Gastroesophageal sphincter (tissue), 4 donors: ENCODE results near the gene CCDC154. TPM values are rescaled to one million over a fixed set of nuclear protein-coding genes. Genes with fewer than 3 reads are reported as not detected.

ENCODE experiments used
- ATAC-seq: fragments of 150-250 bp; one replicate; pipeline ENCODE4 v1.9.1; 2016; ENCODE audit warnings: mild to moderate bottlenecking, moderate library complexity
- H3K27ac ChIP-seq, 4 donors: fragments of 200-600 bp; sonication (generic) in 3 of 4; 1 replicate in 3 of 4; 2 replicates in 1 of 4; pipeline ENCODE4 v1.5.1; 2016 to 2019
- H3K27me3 ChIP-seq: fragments of 200-600 bp; sonication (generic); one replicate; pipeline ENCODE4 v1.5.1; 2019
- H3K36me3 ChIP-seq, 2 donors: fragments of 200-600 bp; sonication (generic); one replicate each; pipeline ENCODE4 v1.5.1; 2019; ENCODE audit warnings: control low read depth in 1 of 2
- H3K4me1 ChIP-seq, 3 donors: fragments of 200-600 bp; sonication (generic); 1 replicate in 2 of 3; 2 replicates in 1 of 3; pipeline ENCODE4 v1.5.1; 2016 to 2019; ENCODE audit warnings: control low read depth in 2 of 3
- H3K4me3 ChIP-seq, 2 donors: fragments of 200-600 bp; sonication (generic); one replicate each; pipeline ENCODE4 v1.5.1; 2019; ENCODE audit warnings: mild to moderate bottlenecking in 1 of 2, moderate library complexity in 1 of 2
- H3K9me3 ChIP-seq, 3 donors: fragments of 200-600 bp; sonication (generic); one replicate each; pipeline ENCODE4 v1.5.1; 2017 to 2019; ENCODE audit warnings: control low read depth in 2 of 3
- CTCF ChIP-seq, 4 experiments: fragments of 200-600 bp in 2 of 4; fragments of 450-650 bp in 2 of 4; sonication (generic) in 1 of 4; IDR thresholded peaks; one replicate each; pipeline ENCODE4 v1.5.1; 2017 to 2019; ENCODE audit warnings: antibody characterized with exemption in 4 of 4, mild to moderate bottlenecking in 2 of 4, moderate library complexity in 2 of 4
- EP300 ChIP-seq: sonication (generic); formaldehyde crosslinking; IDR thresholded peaks from one replicate; pipeline ENCODE4 v1.6.1; 2017; ENCODE audit warnings: antibody characterized with exemption, mild to moderate bottlenecking
- POLR2A ChIP-seq, 2 donors: fragments of 450-650 bp; IDR thresholded peaks; one replicate each; pipeline ENCODE4 v1.6.1; 2017; ENCODE audit warnings: antibody characterized with exemption in 2 of 2, mild to moderate bottlenecking in 2 of 2, moderate library complexity in 1 of 2
- POLR2AphosphoS5 ChIP-seq: sonication (generic); formaldehyde crosslinking; IDR thresholded peaks from one replicate; pipeline ENCODE4 v1.6.1; 2017; ENCODE audit warnings: antibody characterized with exemption
- WGBS, 2 donors: methylation state at CpG; one replicate each; pipeline ENCODE4 v1.1.5; 2018; ENCODE audit warnings: low coverage in 1 of 2; 5-methylcytosine and 5-hydroxymethylcytosine counted together
- total RNA-seq, 4 donors: library from RNA; depleted of rRNA; stranded (reverse); fragments of >200 nt; gene quantifications; one replicate each; pipeline ENCODE4 v1.1.0, GENCODE V29; 2016

CCDC154 gene
- total RNA-seq, 4 donors from 2014 or later, result not detected

GRCh38 chr16:1390239-1390779 lies 54.0 kb downstream of the CCDC154 start:
- Histone ChIP-seq H3K27me3 (no peaks in the 10 kb centered on the region), H3K4me1 (no peaks in the 10 kb centered on the region), H3K4me3 (no peak overlapping the region), H3K36me3 (peaks cover 0 to 100% of the 10 kb centered on the region in 2 donors), H3K9me3 (no peaks in the 10 kb centered on the region), H3K27ac (no peak overlapping the region)
- TF ChIP-seq POLR2AphosphoS5, result no peak
- TF ChIP-seq POLR2A (IDR thresholded peaks at IDR 0.05), result no peak
- TF ChIP-seq EP300, result no peak
- no peak for TF ChIP-seq CTCF (IDR thresholded peaks at IDR 0.05)
- 80 to 85% methylated on average over 1 to 15 of the region's 28 CpGs for WGBS, 2 donors
- ATAC-seq, result no peak

GRCh38 chr16:1389762-1390161 lies 54.6 kb downstream of the CCDC154 start:
- WGBS, 2 donors, result no CpG with 5 or more reads among the region's 7 CpGs

GRCh38 chr16:1387331-1387730 lies 57.0 kb downstream of the CCDC154 start:
- no peaks in the 10 kb centered on the region for H3K9me3 ChIP-seq
- no peaks in the 10 kb centered on the region for H3K27me3 ChIP-seq
- no peak overlapping the region for H3K4me3 ChIP-seq
- ATAC-seq, result peak; percentile 19
- no CpG with 5 or more reads among the region's 16 CpGs for WGBS, 2 donors
- no peaks in the 10 kb centered on the region for H3K4me1 ChIP-seq
- no peak for TF ChIP-seq CTCF (IDR thresholded peaks at IDR 0.05)
- TF ChIP-seq POLR2AphosphoS5, result no peak
- no peak for TF ChIP-seq POLR2A (IDR thresholded peaks at IDR 0.05)
- TF ChIP-seq EP300, result no peak
- H3K36me3 ChIP-seq, result peaks cover 0 to 100% of the 10 kb centered on the region in 2 donors
- H3K27ac ChIP-seq, result no peak overlapping the region

More at GRCh38 chr16:1389762-1390161, 54.6 kb downstream of the CCDC154 start:
- H3K27ac ChIP-seq, result no peak overlapping the region
- ATAC-seq, result no peak
- H3K4me1 ChIP-seq, result no peaks in the 10 kb centered on the region
- TF ChIP-seq POLR2AphosphoS5, result no peak
- TF ChIP-seq EP300, result no peak
- no peak for TF ChIP-seq CTCF (IDR thresholded peaks at IDR 0.05)
- TF ChIP-seq POLR2A (IDR thresholded peaks at IDR 0.05), result no peak
- no peak overlapping the region for H3K4me3 ChIP-seq
- H3K9me3 ChIP-seq, result no peaks in the 10 kb centered on the region
- no peaks in the 10 kb centered on the region for H3K27me3 ChIP-seq
- H3K36me3 ChIP-seq, result peaks cover 0 to 100% of the 10 kb centered on the region in 2 donors

- no peak for TF ChIP-seq CTCF (IDR thresholded peaks at IDR 0.05)
- TF ChIP-seq EP300, result no peak
- no peak for TF ChIP-seq POLR2A (IDR thresholded peaks at IDR 0.05)
- TF ChIP-seq POLR2AphosphoS5, result no peak
- WGBS, 2 donors, result 97 to 100% methylated on average over 5 to 7 of the region's 39 CpGs
- Histone ChIP-seq H3K4me1 (peaks cover 0 to under 1% (median 0%) of the 10 kb centered on the region in 3 donors), H3K36me3 (peaks cover 0 to 100% of the 10 kb centered on the region in 2 donors), H3K4me3 (no peak overlapping the region), H3K27ac (no peak overlapping the region), H3K27me3 (no peaks in the 10 kb centered on the region), H3K9me3 (no peaks in the 10 kb centered on the region)
- no peak for ATAC-seq
These were observed 59.1 kb downstream of the CCDC154 start for GRCh38 chr16:1385232-1385631.

Other genes with a start within 250 kb of the CCDC154 start
- gene TPSG1, start 219.3 kb downstream of the CCDC154 start, total RNA-seq, result 1 to 10 TPM in 1 of 4 donors, under 1 TPM in 1, not detected in 2; 0.31 to 3.0 TPM
- 100 to 1,000 TPM in 2 of 4 donors, 10 to 100 TPM in 2; 27.8 to 142 (median 91.8) TPM for gene TPSB2, start 214.4 kb downstream of the CCDC154 start, total RNA-seq
- gene TPSAB1, start 203.9 kb downstream of the CCDC154 start, total RNA-seq, result 10 to 100 TPM; 39.8 to 94.6 (median 63.9) TPM
- 1 to 10 TPM in 3 of 4 donors, not detected in 1; 2.8 to 6.4 (median 3.7) TPM for gene TPSD1, start 188.5 kb downstream of the CCDC154 start, total RNA-seq
- 10 to 100 TPM; 53.3 to 95.9 (median 76.9) TPM for gene UBE2I, start 134.9 kb downstream of the CCDC154 start, total RNA-seq
- gene BAIAP3, start 110.9 kb downstream of the CCDC154 start, total RNA-seq, result 10 to 100 TPM in 1 of 4 donors, 1 to 10 TPM in 3; 1.1 to 14.2 (median 3.0) TPM
- gene TSR3, start 92.7 kb downstream of the CCDC154 start, total RNA-seq, result 100 to 1,000 TPM in 3 of 4 donors, 10 to 100 TPM in 1; 63.7 to 107 (median 103) TPM
- gene GNPTG, start 92.6 kb downstream of the CCDC154 start, total RNA-seq, result 10 to 100 TPM; 45.1 to 55.3 (median 50.5) TPM
- gene UNKL, start 29.9 kb downstream of the CCDC154 start, total RNA-seq, result 10 to 100 TPM; 12.3 to 29.4 (median 16.4) TPM
- gene UQCC4, start 23.8 kb downstream of the CCDC154 start, total RNA-seq, result 10 to 100 TPM in 3 of 4 donors, 1 to 10 TPM in 1; 10.0 to 18.7 (median 13.8) TPM
- under 1 TPM in 1 of 4 donors, not detected in 3; 0.74 TPM for gene PERCC1, start 13.5 kb downstream of the CCDC154 start, total RNA-seq
- 10 to 100 TPM; 33.0 to 67.7 (median 39.2) TPM for gene CLCN7, start 30.5 kb upstream of the CCDC154 start, total RNA-seq
- under 1 TPM in 1 of 4 donors, not detected in 3; 0.40 TPM for gene PTX4, start 44.4 kb upstream of the CCDC154 start, total RNA-seq
- 10 to 100 TPM; 10.9 to 33.9 (median 20.8) TPM for gene TELO2, start 48.8 kb upstream of the CCDC154 start, total RNA-seq
- 10 to 100 TPM; 28.6 to 48.2 (median 36.6) TPM for gene TMEM204, start 89.1 kb upstream of the CCDC154 start, total RNA-seq
- 10 to 100 TPM; 18.6 to 36.3 (median 27.2) TPM for gene IFT140, start 167.5 kb upstream of the CCDC154 start, total RNA-seq
- 10 to 100 TPM in 2 of 4 donors, 1 to 10 TPM in 2; 9.0 to 15.1 (median 11.3) TPM for gene CRAMP1, start 167.8 kb upstream of the CCDC154 start, total RNA-seq
- 10 to 100 TPM; 21.4 to 49.9 (median 31.6) TPM for gene JPT2, start 233.7 kb upstream of the CCDC154 start, total RNA-seq